Osteoblast (primary cell): ENCODE data around the gene TUBA4B. TPM values are rescaled to one million over a fixed set of nuclear protein-coding genes. Genes with fewer than 3 reads are reported as not detected.

Experiments used
- DNase-seq: peaks from one replicate; pipeline ENCODE4 v3.0.0; 2011; ENCODE audit warnings: low spot score, mixed read lengths; ENCODE audit not compliant: insufficient read length; ENCODE audit errors: missing footprints
- H2AFZ ChIP-seq: 2 replicates; pipeline ENCODE4 v1.6.0; 2011; ENCODE audit warnings: mild to moderate bottlenecking, low read length
- H3K27ac ChIP-seq: 2 replicates; pipeline ENCODE4 v1.5.1; 2011; ENCODE audit warnings: mild to moderate bottlenecking, low read depth, low read length, moderate library complexity
- H3K27me3 ChIP-seq: 2 replicates; pipeline ENCODE4 v1.6.0; 2012; ENCODE audit warnings: mild to moderate bottlenecking, control low read depth, inconsistent platforms, low read length, moderate library complexity; ENCODE audit not compliant: insufficient read depth
- H3K36me3 ChIP-seq: 2 replicates; pipeline ENCODE4 v1.5.1; 2011; ENCODE audit warnings: mild to moderate bottlenecking, low read length, control low read depth, moderate library complexity; ENCODE audit not compliant: insufficient read depth
- H3K4me1 ChIP-seq: 2 replicates; pipeline ENCODE4 v1.5.1; 2011; ENCODE audit warnings: mild to moderate bottlenecking, low read length, control low read depth, moderate library complexity; ENCODE audit not compliant: insufficient read depth
- H3K4me2 ChIP-seq: 2 replicates; pipeline ENCODE4 v1.6.0; 2011; ENCODE audit warnings: mild to moderate bottlenecking, low read length; ENCODE audit not compliant: insufficient read depth
- H3K4me3 ChIP-seq: fragments of 200-600 bp; sonication (generic); 3 replicates; pipeline ENCODE4 v1.5.1; 2012; ENCODE audit warnings: mild to moderate bottlenecking, low read length, inconsistent platforms; ENCODE audit not compliant: insufficient read depth
- H3K79me2 ChIP-seq: 2 replicates; pipeline ENCODE4 v1.6.0; 2012; ENCODE audit warnings: mild to moderate bottlenecking, low read length, control low read depth, inconsistent platforms; ENCODE audit not compliant: insufficient read depth
- H3K9me3 ChIP-seq: 2 replicates; pipeline ENCODE4 v1.5.1; 2011; ENCODE audit warnings: low read depth, low read length, control low read depth
- H4K20me1 ChIP-seq: 2 replicates; pipeline ENCODE4 v1.6.0; 2012; ENCODE audit warnings: mild to moderate bottlenecking, low read length, control low read depth; ENCODE audit not compliant: insufficient read depth
- CTCF ChIP-seq: IDR thresholded peaks from 2 replicates; pipeline ENCODE4 v1.5.1; 2011; ENCODE audit warnings: mild to moderate bottlenecking, low read depth, low read length, moderate library complexity; ENCODE audit errors: extremely low read depth
- total RNA-seq: library from RNA; depleted of rRNA; stranded (reverse); fragments of >200 nt; gene quantifications from 2 replicates; pipeline ENCODE4 v1.2.3, GENCODE V29; 2012

TUBA4B gene
- total RNA-seq, 1 donor: not detected

GRCh38 chr2:219291910-219292490, 39.0 kb downstream of the TUBA4B start:
- Histone ChIP-seq H3K9me3 (no peaks in the 10 kb centered on the region), H3K79me2 (no peaks in the 10 kb centered on the region), H3K27me3 (no peaks in the 10 kb centered on the region), H2AFZ (no peak overlapping the region), H3K4me1 (peaks cover 18% of the 10 kb centered on the region), H4K20me1 (no peaks in the 10 kb centered on the region), H3K27ac (no peak overlapping the region), H3K4me3 (no peak overlapping the region), H3K4me2 (no peak overlapping the region), H3K36me3 (no peaks in the 10 kb centered on the region)
- no peak for TF ChIP-seq CTCF
- no peak for DNase-seq

GRCh38 chr2:219292616-219293015, 39.6 kb downstream of the TUBA4B start:
- peaks cover 18% of the 10 kb centered on the region for H3K4me1 ChIP-seq
- H3K27ac ChIP-seq: no peak overlapping the region
- H2AFZ ChIP-seq: no peak overlapping the region
- no peaks in the 10 kb centered on the region for H3K27me3 ChIP-seq
- H3K79me2 ChIP-seq: no peaks in the 10 kb centered on the region
- no peak for DNase-seq
- H3K4me3 ChIP-seq: no peak overlapping the region
- no peaks in the 10 kb centered on the region for H3K36me3 ChIP-seq
- no peak overlapping the region for H3K4me2 ChIP-seq
- H3K9me3 ChIP-seq: no peaks in the 10 kb centered on the region
- TF ChIP-seq CTCF: no peak
- H4K20me1 ChIP-seq: no peaks in the 10 kb centered on the region

- Histone ChIP-seq H4K20me1 (no peaks in the 10 kb centered on the region), H3K27ac (no peak overlapping the region), H3K9me3 (no peaks in the 10 kb centered on the region), H3K4me1 (peaks cover 18% of the 10 kb centered on the region), H3K4me2 (no peak overlapping the region), H3K36me3 (no peaks in the 10 kb centered on the region), H3K79me2 (no peaks in the 10 kb centered on the region), H3K27me3 (peaks cover under 1% of the 10 kb centered on the region), H2AFZ (no peak overlapping the region), H3K4me3 (no peak overlapping the region)
- TF ChIP-seq CTCF: no peak
- no peak for DNase-seq
Observed at GRCh38 chr2:219293736-219294231, 40.7 kb downstream of the TUBA4B start.

- no peaks in the 10 kb centered on the region for H3K79me2 ChIP-seq
- peak overlapping the region; percentile 87 for H2AFZ ChIP-seq
- H3K4me3 ChIP-seq: peak overlapping the region; percentile 71
- TF ChIP-seq CTCF: peak; percentile 82
- peak overlapping the region; percentile 94 for H3K4me2 ChIP-seq
- no peaks in the 10 kb centered on the region for H3K9me3 ChIP-seq
- H3K36me3 ChIP-seq: no peaks in the 10 kb centered on the region
- no peak overlapping the region for H3K27ac ChIP-seq
- H3K27me3 ChIP-seq: peaks cover 9% of the 10 kb centered on the region
- peaks cover 11% of the 10 kb centered on the region for H3K4me1 ChIP-seq
- peak; percentile 99 for DNase-seq
- no peaks in the 10 kb centered on the region for H4K20me1 ChIP-seq
Observed at GRCh38 chr2:219294356-219295351, 41.6 kb downstream of the TUBA4B start.
